Measurements from ENCODE around the gene GGA1.

GRCh38 chr22:37559521-37559900 lies 49.1 kb upstream of the GGA1 start:
- TF ChIP-seq EZH2 (IDR thresholded peaks at IDR 0.05; ENCODE audit: insufficient read depth, poor library complexity, severe bottlenecking), result no peak
- TF ChIP-seq EZH2phosphoT487 (IDR thresholded peaks at IDR 0.05; ENCODE audit: insufficient read depth, low read depth), result no peak
